A673 (cell line): Measurements from ENCODE around the gene NVL.

Source experiments
- EZH2 ChIP-seq: fragments of 200-600 bp; sonication (generic); IDR thresholded peaks from 2 replicates; pipeline ENCODE4 v1.6.1; 2017; ENCODE audit warnings: borderline replicate concordance, low read depth, mild to moderate bottlenecking, mixed read lengths, antibody characterized with exemption, low read length; ENCODE audit not compliant: poor library complexity, severe bottlenecking
- TF ChIP-seq, protein P1 (sequence below): fragments of 300-800, 200-600 bp; sonication (generic); conservative IDR thresholded peaks from 2 replicates; pipeline ENCODE4 v1.5.1; 2017; ENCODE audit warnings: low read depth, mild to moderate bottlenecking, antibody characterized with exemption, low read length, moderate library complexity, mixed read lengths

- TF ChIP-seq, protein P1, sequence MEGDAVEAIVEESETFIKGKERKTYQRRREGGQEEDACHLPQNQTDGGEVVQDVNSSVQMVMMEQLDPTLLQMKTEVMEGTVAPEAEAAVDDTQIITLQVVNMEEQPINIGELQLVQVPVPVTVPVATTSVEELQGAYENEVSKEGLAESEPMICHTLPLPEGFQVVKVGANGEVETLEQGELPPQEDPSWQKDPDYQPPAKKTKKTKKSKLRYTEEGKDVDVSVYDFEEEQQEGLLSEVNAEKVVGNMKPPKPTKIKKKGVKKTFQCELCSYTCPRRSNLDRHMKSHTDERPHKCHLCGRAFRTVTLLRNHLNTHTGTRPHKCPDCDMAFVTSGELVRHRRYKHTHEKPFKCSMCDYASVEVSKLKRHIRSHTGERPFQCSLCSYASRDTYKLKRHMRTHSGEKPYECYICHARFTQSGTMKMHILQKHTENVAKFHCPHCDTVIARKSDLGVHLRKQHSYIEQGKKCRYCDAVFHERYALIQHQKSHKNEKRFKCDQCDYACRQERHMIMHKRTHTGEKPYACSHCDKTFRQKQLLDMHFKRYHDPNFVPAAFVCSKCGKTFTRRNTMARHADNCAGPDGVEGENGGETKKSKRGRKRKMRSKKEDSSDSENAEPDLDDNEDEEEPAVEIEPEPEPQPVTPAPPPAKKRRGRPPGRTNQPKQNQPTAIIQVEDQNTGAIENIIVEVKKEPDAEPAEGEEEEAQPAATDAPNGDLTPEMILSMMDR: no peak
- no peak for TF ChIP-seq EZH2
Measured at GRCh38 chr1:224252479-224252878, 77.5 kb downstream of the NVL start.
